Stimulated activated memory B cell treated with anti-CD40 and anti-IgM and Interleukin-4, amounts not matched to agents 10 μg/mL and 1 μg/mL and 100 μg/mL, for 72 hours (primary cell): ENCODE data around the gene SLCO4A1.

Source experiments
- ATAC-seq: fragments of 150-1000 bp; cut with Tn5 transposase; 2 replicates; pipeline ENCODE4 v1.10.0; 2021
- H3K27ac Mint-ChIP-seq: one replicate; pipeline ENCODE4 v1.8.0; 2022; ENCODE audit warnings: mild to moderate bottlenecking, mixed read lengths
- H3K27me3 Mint-ChIP-seq: one replicate; pipeline ENCODE4 v1.8.0; 2022; ENCODE audit warnings: mixed read lengths
- H3K36me3 Mint-ChIP-seq: one replicate; pipeline ENCODE4 v1.8.0; 2022; ENCODE audit warnings: mixed read lengths
- H3K4me1 Mint-ChIP-seq: one replicate; pipeline ENCODE4 v1.8.0; 2022; ENCODE audit warnings: mixed read lengths
- H3K4me3 Mint-ChIP-seq: one replicate; pipeline ENCODE4 v1.8.0; 2022; ENCODE audit warnings: mild to moderate bottlenecking, moderate library complexity, mixed read lengths
- H3K9me3 Mint-ChIP-seq: one replicate; pipeline ENCODE4 v1.8.0; 2022; ENCODE audit warnings: mixed read lengths

The SLCO4A1 gene

GRCh38 chr20:62706344-62706743 is 64.0 kb downstream of the SLCO4A1 start:
- peaks cover 12% of the 10 kb centered on the region for H3K4me1 Mint-ChIP-seq
- no peaks in the 10 kb centered on the region for H3K36me3 Mint-ChIP-seq
- no peak overlapping the region for H3K4me3 Mint-ChIP-seq
- H3K9me3 Mint-ChIP-seq, result no peaks in the 10 kb centered on the region
- no peak for ATAC-seq
- no peak overlapping the region for H3K27ac Mint-ChIP-seq
- peaks cover 85% of the 10 kb centered on the region for H3K27me3 Mint-ChIP-seq

- no peaks in the 10 kb centered on the region for H3K9me3 Mint-ChIP-seq
- H3K27me3 Mint-ChIP-seq, result peaks cover 85% of the 10 kb centered on the region
- no peaks in the 10 kb centered on the region for H3K36me3 Mint-ChIP-seq
- H3K4me1 Mint-ChIP-seq, result peaks cover 12% of the 10 kb centered on the region
- no peak overlapping the region for H3K4me3 Mint-ChIP-seq
- no peak overlapping the region for H3K27ac Mint-ChIP-seq
- ATAC-seq, result no peak
These were observed 64.6 kb downstream of the SLCO4A1 start for GRCh38 chr20:62706857-62707256.

- H3K4me3 Mint-ChIP-seq, result no peak overlapping the region
- H3K27ac Mint-ChIP-seq, result no peak overlapping the region
- no peaks in the 10 kb centered on the region for H3K9me3 Mint-ChIP-seq
- H3K36me3 Mint-ChIP-seq, result no peaks in the 10 kb centered on the region
- peaks cover 12% of the 10 kb centered on the region for H3K4me1 Mint-ChIP-seq
- ATAC-seq, result no peak
- peaks cover 85% of the 10 kb centered on the region for H3K27me3 Mint-ChIP-seq
These were observed 65.1 kb downstream of the SLCO4A1 start for GRCh38 chr20:62707276-62707920.

GRCh38 chr20:62707921-62708521 is 65.7 kb downstream of the SLCO4A1 start:
- Mint-ChIP-seq H3K9me3 (no peaks in the 10 kb centered on the region), H3K36me3 (no peaks in the 10 kb centered on the region), H3K4me1 (peaks cover 12% of the 10 kb centered on the region), H3K27ac (no peak overlapping the region), H3K27me3 (peaks cover 85% of the 10 kb centered on the region), H3K4me3 (peak overlapping the region; percentile 19)
- ATAC-seq, result no peak

- no peak for ATAC-seq
- no peaks in the 10 kb centered on the region for H3K9me3 Mint-ChIP-seq
- H3K27ac Mint-ChIP-seq, result no peak within 1 kb of the TSS
- peaks cover 6% of the 10 kb centered on the region for H3K4me1 Mint-ChIP-seq
- H3K36me3 Mint-ChIP-seq, result no peaks in the 10 kb centered on the region
- peak within 1 kb of the TSS; percentile 19 for H3K4me3 Mint-ChIP-seq
- H3K27me3 Mint-ChIP-seq, result peaks cover 86% of the 10 kb centered on the region
These were observed 66.6 kb downstream of the SLCO4A1 start, which contains the start of gene NTSR1 for GRCh38 chr20:62708591-62709536. Gene NTSR1 (plus strand): TSS chr20:62708836. CDS start chr20:62709208, 372 bp downstream.

GRCh38 chr20:62709537-62709905 is 67.2 kb downstream of the SLCO4A1 start:
- no peak for ATAC-seq
- Mint-ChIP-seq H3K9me3 (peaks cover 3% of the 10 kb centered on the region), H3K4me3 (no peak overlapping the region), H3K36me3 (no peaks in the 10 kb centered on the region), H3K27ac (no peak overlapping the region), H3K27me3 (peaks cover 90% of the 10 kb centered on the region), H3K4me1 (peaks cover 5% of the 10 kb centered on the region)

- no peak for ATAC-seq
- H3K36me3 Mint-ChIP-seq, result no peaks in the 10 kb centered on the region
- peaks cover 3% of the 10 kb centered on the region for H3K9me3 Mint-ChIP-seq
- H3K4me3 Mint-ChIP-seq, result no peak overlapping the region
- H3K4me1 Mint-ChIP-seq, result peaks cover 5% of the 10 kb centered on the region
- no peak overlapping the region for H3K27ac Mint-ChIP-seq
- H3K27me3 Mint-ChIP-seq, result peaks cover 93% of the 10 kb centered on the region
These were observed 68.0 kb downstream of the SLCO4A1 start for GRCh38 chr20:62710221-62710885.

- peaks cover 93% of the 10 kb centered on the region for H3K27me3 Mint-ChIP-seq
- ATAC-seq, result no peak
- H3K27ac Mint-ChIP-seq, result no peak overlapping the region
- H3K36me3 Mint-ChIP-seq, result no peaks in the 10 kb centered on the region
- peaks cover 9% of the 10 kb centered on the region for H3K4me1 Mint-ChIP-seq
- H3K9me3 Mint-ChIP-seq, result peaks cover 3% of the 10 kb centered on the region
- H3K4me3 Mint-ChIP-seq, result no peak overlapping the region
These were observed 68.8 kb downstream of the SLCO4A1 start for GRCh38 chr20:62710886-62711702.

GRCh38 chr20:62711703-62712101 is 69.4 kb downstream of the SLCO4A1 start:
- H3K4me1 Mint-ChIP-seq, result peaks cover 15% of the 10 kb centered on the region
- H3K9me3 Mint-ChIP-seq, result peaks cover 3% of the 10 kb centered on the region
- H3K4me3 Mint-ChIP-seq, result no peak overlapping the region
- H3K27me3 Mint-ChIP-seq, result peaks cover 93% of the 10 kb centered on the region
- no peak for ATAC-seq
- H3K27ac Mint-ChIP-seq, result no peak overlapping the region
- no peaks in the 10 kb centered on the region for H3K36me3 Mint-ChIP-seq

GRCh38 chr20:62712606-62713005 is 70.3 kb downstream of the SLCO4A1 start:
- no peaks in the 10 kb centered on the region for H3K36me3 Mint-ChIP-seq
- H3K4me3 Mint-ChIP-seq, result no peak overlapping the region
- no peak overlapping the region for H3K27ac Mint-ChIP-seq

GRCh38 chr20:62714006-62714405 is 71.7 kb downstream of the SLCO4A1 start:
- Mint-ChIP-seq H3K27ac (no peak overlapping the region), H3K4me1 (peaks cover 10% of the 10 kb centered on the region), H3K27me3 (peaks cover 89% of the 10 kb centered on the region), H3K4me3 (no peak overlapping the region), H3K9me3 (peaks cover 3% of the 10 kb centered on the region), H3K36me3 (no peaks in the 10 kb centered on the region)
- no peak for ATAC-seq

More at GRCh38 chr20:62712606-62713005, 70.3 kb downstream of the SLCO4A1 start:
- Mint-ChIP-seq H3K4me1 (peaks cover 15% of the 10 kb centered on the region), H3K27me3 (peaks cover 93% of the 10 kb centered on the region), H3K9me3 (peaks cover 3% of the 10 kb centered on the region)
- ATAC-seq, result peak; percentile 25

- Mint-ChIP-seq H3K4me1 (peaks cover 10% of the 10 kb centered on the region), H3K27me3 (peaks cover 83% of the 10 kb centered on the region), H3K9me3 (peaks cover 9% of the 10 kb centered on the region), H3K36me3 (peaks cover 6% of the 10 kb centered on the region), H3K27ac (no peak overlapping the region), H3K4me3 (no peak overlapping the region)
- ATAC-seq, result no peak
These were observed 72.5 kb downstream of the SLCO4A1 start for GRCh38 chr20:62714799-62715198.

GRCh38 chr20:62715201-62715600 is 72.9 kb downstream of the SLCO4A1 start:
- Mint-ChIP-seq H3K9me3 (peaks cover 9% of the 10 kb centered on the region), H3K4me1 (peaks cover 10% of the 10 kb centered on the region), H3K36me3 (peaks cover 6% of the 10 kb centered on the region), H3K27me3 (peaks cover 79% of the 10 kb centered on the region), H3K4me3 (no peak overlapping the region), H3K27ac (no peak overlapping the region)
- ATAC-seq, result no peak

- Mint-ChIP-seq H3K4me1 (peaks cover 10% of the 10 kb centered on the region), H3K27me3 (peaks cover 68% of the 10 kb centered on the region)
These were observed 74.1 kb downstream of the SLCO4A1 start for GRCh38 chr20:62716198-62716940.

More at GRCh38 chr20:62716198-62716940, 74.1 kb downstream of the SLCO4A1 start:
- peak; percentile 34 for ATAC-seq
- peaks cover 6% of the 10 kb centered on the region for H3K36me3 Mint-ChIP-seq
- H3K27ac Mint-ChIP-seq, result no peak overlapping the region
- H3K9me3 Mint-ChIP-seq, result peaks cover 10% of the 10 kb centered on the region
- H3K4me3 Mint-ChIP-seq, result no peak overlapping the region
